ENCODE measurements around the gene RGS6.

The RGS6 gene

GRCh38 chr14:72172049-72172448 is 239.8 kb downstream of the RGS6 start:
- no peak for DNase-seq

- no peak for DNase-seq
Measured at GRCh38 chr14:72172597-72172996, 240.4 kb downstream of the RGS6 start.

GRCh38 chr14:72173038-72173720 is 240.9 kb downstream of the RGS6 start:
- no peak for DNase-seq

DNA sequence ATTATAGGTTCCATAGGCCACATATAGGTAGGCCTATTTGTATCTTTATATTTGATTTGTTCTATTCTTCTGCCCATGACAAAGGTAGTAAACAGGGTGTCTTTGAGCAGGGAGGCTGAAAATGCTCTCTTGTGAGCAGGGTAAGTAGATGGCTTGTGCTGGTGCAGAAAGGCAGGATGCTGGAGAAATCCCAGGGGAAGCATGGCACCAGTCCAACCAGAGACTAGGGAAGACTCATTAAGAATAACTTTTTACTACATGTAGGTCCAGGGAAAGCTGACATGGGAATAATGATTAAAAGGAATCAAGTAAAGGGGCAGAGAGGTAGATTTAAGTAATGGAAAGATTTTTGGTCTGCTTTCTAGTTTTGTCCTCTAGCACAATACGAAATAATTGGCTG is 245.0 kb downstream of the RGS6 start:
- no peak for DNase-seq

DNA sequence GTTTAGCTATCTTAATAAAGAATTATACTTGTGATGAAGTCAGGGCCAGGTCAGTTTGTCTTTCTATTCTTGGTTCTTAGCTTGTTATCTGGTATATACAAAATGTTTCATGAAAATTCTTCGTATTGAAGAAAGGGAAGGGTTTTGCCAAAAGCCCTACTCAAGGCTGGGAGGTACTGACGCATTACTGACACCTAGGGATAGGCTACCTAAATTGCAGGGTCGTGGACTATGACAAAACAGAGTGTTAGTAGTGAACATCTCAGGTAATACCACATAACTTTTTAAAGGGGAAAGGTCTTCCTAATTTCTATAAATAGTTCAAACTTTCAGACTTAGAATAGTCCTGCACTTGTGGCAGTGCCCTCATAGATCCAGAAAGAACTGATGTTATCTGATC is 246.3 kb downstream of the RGS6 start:
- DNase-seq: no peak

GRCh38 chr14:72182708-72183432 is 250.6 kb downstream of the RGS6 start:
- no peak for DNase-seq

- no peak for DNase-seq
Measured at GRCh38 chr14:72183631-72184030, 251.4 kb downstream of the RGS6 start.

DNA sequence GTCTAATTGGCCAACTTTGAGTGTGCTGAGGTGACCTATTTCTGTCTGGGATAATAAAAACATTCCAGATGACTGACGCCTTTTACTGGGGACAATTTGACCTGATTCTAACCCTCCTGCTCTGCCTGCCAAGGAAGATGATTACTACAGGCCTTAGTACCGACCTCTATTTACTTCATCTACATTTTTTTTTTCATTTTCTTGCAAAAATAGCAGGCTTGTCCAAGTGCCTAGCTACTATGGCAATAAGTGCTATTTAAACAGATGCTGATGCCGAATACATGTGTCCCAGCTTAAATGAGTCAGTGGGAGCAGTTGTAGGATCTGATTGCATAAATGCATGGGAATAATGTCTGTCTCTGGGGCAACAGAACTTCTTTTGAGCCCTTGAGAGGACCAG is 254.3 kb downstream of the RGS6 start:
- DNase-seq: peak; percentile 58

DNA sequence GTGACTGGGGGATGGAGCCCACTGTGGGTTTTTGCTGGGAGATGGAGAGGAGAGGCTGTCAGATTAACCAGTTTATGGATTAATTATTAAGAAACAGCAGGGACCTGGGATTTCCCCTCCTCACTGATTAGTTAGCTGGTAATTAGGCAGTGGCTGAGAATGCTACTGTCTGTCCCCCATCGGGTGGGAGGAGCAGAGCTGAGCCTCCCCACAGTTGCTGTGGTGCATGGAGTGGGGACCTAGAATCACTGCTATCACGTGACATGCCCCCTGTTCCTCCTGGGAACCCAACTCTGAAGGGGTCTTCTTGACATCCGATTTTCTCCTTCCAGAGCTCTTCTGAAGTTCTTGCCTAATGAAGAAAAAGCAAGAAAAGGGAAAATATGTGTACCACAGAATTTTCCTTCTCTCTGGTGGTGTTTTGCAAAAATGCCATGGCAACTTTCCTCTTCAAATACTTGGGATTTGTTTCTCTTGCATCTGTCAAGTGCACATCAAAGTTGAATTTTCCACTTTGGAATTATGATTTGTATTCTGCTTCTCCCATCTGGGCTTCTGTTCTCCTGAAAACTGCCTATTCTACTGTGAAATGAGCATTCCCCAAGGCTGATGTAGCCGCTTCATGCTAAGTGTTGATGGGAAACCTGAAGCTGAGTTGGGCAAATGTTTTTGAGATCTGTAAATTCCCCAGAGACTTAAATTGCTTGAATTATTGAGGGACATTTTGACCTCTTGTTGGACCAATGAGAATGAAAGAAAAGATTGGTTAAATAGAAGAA is 264.2 kb downstream of the RGS6 start:
- no peak for DNase-seq

DNA sequence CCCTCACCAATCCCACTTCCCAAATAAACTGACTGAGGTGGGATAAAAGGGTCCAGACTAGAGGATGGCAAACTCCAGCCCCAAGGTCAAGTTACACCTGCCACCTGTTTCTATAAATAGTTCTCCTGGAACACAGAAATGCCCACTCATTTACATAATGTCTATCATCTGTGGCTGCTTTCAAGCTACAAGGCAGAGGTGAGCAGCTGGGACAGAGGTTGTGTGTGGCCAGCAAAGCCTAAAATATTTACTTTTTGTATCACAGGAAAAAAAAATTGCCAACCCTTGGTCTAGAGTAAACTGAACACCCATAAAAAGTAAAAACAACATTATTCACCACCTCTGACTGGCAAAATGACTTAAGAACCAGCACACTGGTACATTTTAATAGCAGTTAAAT is 269.4 kb downstream of the RGS6 start:
- no peak for DNase-seq

DNA sequence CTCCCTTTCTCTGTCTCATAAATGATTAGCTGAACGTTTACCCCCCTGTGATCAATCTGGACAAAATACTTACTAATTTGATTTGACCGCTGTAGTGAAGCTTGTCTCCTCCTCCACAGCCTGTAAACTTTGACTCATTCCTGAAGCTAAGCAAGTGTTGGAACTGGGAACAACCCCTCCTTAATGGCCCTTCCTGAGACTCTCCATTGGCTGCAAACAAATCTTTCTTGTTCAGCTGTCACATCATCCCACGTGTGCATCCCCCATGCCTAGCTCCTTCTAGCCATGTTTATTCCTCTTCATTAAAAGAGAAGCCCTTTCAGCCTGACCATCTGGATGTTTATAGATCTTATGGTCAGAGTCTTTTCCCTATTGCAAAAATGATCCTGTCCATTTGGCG is 281.2 kb downstream of the RGS6 start:
- DNase-seq: no peak

DNA sequence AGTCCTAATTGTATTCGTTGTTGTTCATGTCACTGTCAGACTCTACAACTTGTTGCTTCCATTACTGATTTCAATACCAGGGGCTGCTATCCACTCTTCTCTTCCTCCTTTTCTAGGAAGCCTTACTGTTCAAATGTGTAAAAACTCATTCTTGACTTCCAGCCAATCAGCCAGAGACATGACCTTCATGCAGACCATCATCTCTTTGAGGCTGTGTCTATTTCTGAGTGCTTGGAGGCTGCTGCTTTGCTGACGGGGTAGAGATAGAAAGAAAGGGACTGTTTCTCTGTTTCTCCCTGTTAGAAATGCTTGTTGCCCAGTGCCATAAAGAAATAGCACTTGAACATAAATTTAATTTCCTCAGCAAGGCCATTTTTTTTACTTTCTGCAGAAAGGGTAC is 282.9 kb downstream of the RGS6 start:
- DNase-seq: no peak

DNA sequence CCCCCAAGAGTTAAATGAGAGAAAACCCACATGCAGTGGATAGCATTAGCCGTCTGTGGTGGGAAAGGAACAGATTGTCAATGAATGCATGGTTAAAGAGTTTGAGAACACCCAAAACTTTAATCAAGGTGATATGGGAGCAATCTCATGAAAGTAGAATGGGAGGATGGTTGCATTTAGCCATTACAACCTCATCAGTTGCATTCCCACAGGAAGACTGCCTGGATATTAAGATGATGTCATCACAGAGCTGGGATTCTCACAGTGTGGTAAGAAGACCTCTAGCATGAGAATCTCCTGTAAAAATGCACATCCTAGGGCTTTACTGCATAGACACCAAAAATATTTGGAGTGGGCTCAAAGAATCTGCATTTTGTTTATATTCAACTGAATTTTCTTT is 284.9 kb downstream of the RGS6 start:
- no peak for DNase-seq

- DNase-seq: no peak
Measured at GRCh38 chr14:72222046-72222445, 289.8 kb downstream of the RGS6 start.

- DNase-seq: no peak
Measured at GRCh38 chr14:72236629-72237028, 304.4 kb downstream of the RGS6 start.

DNA sequence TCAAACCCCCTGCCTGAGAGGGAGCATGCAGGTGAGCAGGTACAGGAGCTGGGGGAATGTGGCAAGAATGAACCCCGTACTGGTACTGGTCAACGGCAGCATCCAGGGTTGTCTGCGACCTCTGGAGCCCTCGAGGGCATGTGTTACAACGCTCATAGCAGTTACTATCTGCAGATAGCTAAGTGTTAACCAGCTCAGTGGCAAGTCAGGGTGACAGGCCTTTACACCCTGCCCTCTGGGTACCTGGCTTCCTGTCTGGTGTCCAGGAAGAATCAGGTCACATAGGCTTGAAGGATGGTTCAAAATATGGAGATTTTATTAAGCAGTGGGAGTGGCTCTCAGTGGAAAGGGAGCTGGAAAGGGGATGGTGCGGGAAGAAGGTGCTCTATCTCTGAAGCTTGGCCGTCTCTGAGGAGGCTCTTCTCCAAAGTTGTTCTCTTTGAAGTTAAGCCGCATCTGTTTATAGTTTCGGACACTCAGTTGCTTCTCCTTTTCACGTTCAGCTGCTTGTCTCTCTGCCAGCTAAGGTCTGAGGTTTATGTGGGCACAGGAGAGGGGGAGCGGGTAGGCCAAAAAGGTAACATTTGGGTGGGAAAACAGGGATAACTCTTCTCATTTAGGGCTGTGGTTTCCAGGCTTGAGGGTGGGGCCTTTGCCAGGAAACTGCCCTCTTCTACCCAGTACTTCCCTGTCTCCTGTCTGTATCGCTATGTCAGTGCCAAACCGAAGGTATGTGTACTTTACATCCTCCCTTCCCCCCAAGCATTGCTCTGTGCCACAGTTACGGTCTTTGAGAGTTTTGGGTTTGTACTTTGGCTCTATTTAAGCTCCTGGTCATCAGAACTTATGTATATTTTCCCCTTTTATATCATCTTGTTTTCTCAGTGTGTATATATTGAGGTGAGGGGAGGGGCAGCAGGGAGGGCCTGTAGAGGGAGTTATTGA is 305.8 kb downstream of the RGS6 start:
- DNase-seq: no peak

DNA sequence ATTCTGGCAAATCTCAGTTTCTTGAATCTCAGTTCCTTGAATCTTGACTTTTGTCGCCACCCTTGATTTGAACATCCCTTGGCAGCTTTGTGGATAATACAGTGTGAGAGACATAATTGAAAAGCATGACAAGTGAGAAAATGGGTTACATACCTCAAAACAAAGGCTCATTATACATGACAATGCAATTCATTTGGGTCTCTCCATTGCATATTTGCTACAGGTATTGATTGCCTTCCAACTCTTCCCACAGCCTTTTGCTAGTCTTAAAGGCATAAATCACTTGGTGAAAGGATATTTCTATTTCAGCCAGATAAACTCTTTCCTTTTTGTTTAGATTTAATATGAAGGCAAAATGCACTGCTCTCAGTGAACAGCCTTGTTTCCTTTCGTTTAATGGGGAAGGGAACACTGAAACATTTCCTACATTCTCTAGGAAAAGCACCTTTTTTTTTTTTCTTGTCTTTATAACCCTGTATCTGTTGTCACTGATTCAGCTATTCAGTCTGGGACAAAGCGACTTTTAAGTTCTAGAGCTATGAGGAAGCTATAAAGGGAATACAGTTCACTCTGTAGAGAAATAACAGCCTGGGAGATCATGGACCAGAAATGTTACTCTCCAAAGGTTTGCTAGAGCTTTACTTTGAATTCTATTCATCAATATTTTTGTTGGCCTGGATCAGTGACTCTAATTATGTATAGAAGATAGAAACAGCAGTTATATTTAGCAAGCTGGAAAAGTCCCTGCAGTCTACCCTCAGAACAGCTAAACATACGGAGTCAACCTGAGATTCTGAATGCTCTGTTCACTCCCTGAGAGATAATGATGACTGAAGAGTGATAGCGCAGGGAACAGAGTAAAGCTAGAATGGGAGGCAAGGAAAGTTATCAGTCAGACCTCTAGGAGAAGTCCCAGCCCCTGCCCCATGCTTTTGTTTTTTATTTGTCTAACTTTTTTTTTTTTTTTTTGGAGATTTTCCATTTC is 311.4 kb downstream of the RGS6 start:
- DNase-seq: no peak

DNA sequence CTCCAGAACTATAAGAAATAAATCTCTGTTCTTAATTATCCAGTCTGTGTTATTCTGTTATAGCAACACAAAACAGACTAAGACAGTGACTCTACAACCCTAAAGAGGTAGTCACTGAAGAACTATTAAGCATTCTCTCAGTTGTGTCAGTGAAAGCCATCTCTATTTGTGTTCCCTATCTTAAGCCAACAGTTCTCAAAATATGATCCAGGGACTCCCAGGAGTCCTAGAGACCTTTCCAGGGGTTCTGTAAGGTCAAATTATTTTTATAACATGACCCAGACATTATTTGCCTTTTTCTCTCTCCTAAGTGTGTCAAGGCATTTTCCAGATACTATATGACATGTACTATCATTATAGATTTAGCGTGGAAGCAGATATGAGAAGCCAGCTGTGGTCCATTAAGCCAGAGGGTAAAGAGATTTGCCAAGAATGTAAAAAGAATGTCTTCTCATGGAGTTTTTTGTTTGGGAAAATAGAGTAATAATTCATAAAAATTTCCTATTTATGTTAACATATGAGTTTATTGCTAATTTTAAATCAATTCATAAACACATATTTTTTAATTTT is 315.8 kb downstream of the RGS6 start:
- no peak for DNase-seq

DNA sequence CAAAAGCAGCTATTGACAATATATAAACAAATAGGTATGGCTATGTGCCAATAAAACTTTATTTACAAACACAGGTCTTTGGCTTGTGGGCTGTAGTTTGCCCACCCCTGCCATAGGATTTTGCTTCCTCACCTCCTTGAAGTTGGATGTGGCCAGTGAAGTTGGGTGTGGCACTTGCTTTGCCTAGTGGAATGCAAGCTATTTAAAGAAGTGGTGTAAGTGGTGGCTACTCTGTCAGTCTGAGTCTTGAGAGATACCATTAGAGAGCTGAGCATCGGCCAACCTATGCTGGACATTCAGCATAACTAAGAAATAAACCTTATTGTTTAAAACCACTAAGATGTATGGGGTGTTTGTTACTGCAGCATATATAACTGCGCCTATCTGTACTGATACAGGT is 321.3 kb downstream of the RGS6 start:
- DNase-seq: no peak

GRCh38 chr14:72254202-72254936 is 322.1 kb downstream of the RGS6 start:
- DNase-seq: no peak

Measured in midbrain (tissue), 1 donor.